Measurements from ENCODE around the gene AKAP13.
"Not testable (repeated sequence)": the region's sequence is repeated elsewhere in the genome, so short reads cannot be mapped to it uniquely, and the experiment has no call there.

The AKAP13 gene

DNA sequence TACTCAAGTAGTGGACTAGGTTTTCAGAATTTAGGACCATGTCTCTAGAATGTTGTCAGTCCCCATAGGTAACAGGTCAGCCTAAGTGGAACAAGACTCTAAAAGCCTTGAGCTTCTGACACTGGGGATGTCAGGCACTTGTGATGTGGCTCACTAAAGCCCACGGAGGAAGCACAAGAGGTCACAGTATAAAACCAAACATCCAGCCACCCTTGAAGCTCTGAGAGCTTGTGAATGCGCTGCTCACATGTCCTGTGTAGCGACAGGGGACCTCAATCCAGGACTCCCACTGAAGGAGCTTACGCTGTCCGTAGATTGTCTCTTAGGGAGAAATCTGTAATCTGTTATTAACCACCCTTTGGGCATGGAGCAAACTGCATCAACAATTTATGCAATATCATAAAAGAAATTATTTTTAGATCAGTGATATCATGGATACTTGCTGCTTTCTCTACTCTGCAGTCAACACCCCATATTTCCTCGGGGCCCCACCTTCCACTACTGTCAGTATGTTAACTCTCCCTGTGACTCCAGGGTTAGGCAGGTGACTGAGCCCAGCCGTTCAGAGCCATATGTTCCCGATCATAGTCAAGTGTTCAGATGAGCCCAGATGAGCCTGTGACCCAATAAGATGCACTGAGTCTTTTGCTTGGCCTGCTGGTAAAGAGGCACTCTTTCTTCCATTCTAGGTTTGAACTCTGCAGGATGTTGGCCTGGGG lies 32.2 kb upstream of the AKAP13 start:
- not testable (repeated sequence) for DNase-seq

GRCh38 chr15:85349062-85349461 lies 31.3 kb upstream of the AKAP13 start:
- DNase-seq, result not testable (repeated sequence)

DNA sequence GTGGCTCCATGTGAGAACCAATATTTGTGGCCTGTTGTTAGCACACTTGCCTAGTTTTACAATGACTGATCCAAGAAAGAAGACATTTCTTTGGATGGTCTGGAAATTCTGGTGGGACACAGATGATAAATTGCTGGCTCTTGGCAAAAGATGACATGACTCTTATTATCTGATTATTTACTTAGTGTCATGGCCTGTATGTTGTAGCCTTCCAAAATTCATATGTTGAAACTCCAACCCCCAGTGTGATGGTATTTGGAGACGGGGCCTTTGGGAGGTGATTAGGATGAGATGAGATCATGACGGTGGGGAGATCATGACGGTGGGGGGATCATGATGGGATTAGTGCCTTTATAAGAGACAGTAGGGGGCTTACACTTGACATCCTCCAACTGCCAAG lies 30.0 kb upstream of the AKAP13 start:
- no peak for DNase-seq

GRCh38 chr15:85351501-85351900 lies 28.9 kb upstream of the AKAP13 start:
- DNase-seq, result not testable (repeated sequence)

GRCh38 chr15:85351965-85352364 lies 28.4 kb upstream of the AKAP13 start:
- DNase-seq, result no peak

DNA sequence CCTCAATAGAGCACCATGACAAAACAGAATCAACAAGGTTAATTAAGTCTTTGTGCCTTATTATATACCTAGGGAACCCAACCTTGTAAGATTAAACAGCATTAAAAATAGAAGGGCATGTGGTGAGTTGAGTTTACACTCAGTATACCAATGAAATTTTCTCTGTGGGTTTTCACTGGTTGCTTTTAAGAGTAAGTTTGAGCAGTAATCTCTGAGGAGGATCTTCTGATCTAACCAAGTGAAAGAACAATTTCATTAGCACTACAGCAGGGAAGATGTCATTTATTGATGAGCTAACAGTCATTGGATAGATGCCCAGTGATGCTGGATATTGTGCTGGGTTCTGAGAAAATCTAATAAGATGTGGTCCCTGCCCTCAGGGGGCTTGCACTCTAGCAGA lies 26.9 kb upstream of the AKAP13 start:
- no peak for DNase-seq

- DNase-seq, result no peak
Measured at GRCh38 chr15:85354461-85354860, 25.9 kb upstream of the AKAP13 start.

DNA sequence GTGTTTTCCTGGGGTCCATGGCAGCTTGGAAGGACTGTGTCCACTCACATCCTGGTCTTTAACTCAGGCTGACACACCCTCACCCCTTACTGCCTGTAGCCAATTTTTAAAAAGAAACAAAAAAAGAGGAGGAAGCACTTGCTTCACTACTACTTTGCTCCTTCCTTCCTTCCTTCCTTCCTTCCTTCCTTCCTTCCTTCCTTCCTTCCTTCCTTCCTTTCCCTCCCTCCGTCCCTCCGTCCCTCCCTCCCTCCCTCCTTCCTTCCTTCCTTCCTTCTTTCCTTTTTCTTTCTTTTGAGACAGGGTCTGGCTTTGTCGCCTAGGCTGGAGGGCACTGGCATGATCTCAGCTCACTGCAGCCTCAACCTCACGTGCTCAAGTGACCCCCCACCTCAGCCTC lies 25.5 kb upstream of the AKAP13 start:
- no peak for DNase-seq

- no peak for DNase-seq
Measured at GRCh38 chr15:85356276-85356675, 24.1 kb upstream of the AKAP13 start.

GRCh38 chr15:85361323-85361722 lies 19.1 kb upstream of the AKAP13 start:
- DNase-seq, result no peak

- DNase-seq, result no peak
Measured at GRCh38 chr15:85362436-85363081, 17.8 kb upstream of the AKAP13 start.

DNA sequence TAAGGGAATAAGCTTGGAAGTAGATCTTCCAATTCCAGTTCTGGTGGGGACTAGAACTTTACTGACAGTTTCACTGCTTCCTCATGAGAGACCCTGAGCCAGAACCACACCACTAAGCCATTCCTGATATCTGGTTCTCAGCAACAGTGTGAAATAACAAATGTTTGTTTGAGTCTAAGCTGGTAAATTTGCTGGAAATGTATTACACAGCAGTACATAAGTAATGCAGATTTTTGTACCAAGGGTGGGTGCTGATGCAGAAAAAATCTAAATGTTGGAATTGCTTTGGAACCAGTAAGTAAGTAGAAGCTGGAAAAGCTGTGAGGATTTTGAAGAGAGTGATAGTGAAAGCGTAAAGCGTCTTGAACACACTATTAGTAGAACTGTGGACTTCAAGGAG lies 14.4 kb upstream of the AKAP13 start:
- no peak for DNase-seq

GRCh38 chr15:85367741-85368140 lies 12.7 kb upstream of the AKAP13 start:
- no peak for DNase-seq

DNA sequence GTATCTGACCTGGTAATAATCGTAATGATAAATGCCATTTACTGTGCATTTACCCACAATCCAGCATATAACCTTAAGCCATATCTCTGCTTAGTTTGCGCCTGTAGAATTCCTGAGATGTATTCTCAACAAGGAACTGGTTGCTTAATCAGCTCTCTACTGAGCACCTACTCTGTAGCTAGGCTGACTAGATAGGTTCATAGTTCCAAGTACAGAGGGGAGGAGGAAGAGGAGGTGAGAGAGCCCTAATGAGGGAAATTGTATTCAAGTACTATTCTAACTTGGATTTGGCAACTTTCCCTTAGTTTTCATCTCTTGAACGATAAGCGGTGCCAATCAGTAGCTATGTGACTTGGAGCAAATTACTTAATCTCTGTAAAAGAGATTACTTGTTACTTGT lies 5.6 kb upstream of the AKAP13 start:
- no peak for DNase-seq

DNA sequence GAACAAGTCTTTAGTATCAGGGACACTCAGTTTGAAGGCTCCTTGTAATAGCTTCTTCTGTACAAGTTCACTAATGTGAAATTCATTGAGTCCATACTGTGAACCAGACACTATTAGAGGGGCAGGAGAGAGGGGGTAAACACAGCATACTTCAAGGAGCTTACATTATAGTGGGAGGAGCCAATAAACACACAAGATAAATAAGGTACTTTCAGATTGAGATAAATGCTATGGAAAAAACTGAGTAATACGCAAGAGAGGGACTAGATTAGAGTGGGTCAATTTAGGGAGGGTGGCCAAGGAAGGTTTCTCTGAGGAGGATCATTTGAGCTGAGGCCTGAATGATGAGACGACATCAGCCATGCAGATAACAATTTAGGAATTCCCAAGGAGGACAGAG lies 3.1 kb upstream of the AKAP13 start:
- no peak for DNase-seq

- DNase-seq, result no peak
Measured at GRCh38 chr15:85377986-85378385, 2.4 kb upstream of the AKAP13 start.

DNA sequence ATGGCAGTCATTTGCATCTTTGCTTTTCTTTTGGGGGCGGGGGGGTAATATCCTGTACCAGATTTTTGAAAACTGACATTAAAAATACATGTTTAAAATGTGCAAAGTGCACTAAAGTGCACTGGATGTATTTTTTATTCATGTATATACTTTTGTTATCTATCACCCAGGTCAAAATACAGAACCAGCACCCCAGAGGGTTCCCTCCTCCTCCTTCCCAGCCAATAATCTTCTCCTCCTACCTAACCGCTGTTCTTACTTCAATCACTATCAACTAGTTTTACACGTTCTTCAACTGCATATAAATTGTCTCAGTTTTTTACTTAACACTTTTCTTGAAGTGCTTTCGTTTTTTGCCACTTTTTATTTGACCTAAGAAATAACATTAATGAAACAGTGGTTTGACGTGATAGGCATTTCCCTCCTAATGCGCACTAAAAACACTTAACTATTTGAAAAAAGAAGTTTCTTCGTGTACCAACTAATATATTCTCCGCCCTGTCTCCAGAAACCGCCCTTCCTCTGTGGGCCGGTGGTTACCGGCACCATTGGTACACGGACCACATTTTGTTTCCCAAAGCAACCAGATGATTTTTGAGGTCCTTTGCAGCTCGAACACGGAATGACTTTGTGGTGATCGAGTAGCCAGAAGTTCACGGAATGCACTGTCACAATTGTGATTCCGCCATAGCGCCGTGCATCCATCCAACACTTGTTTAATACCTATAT lies 836 bp upstream of the AKAP13 start:
- no peak for DNase-seq

- DNase-seq, result no peak
Measured at GRCh38 chr15:85380812-85381642, 624 bp downstream of the AKAP13 start.

GRCh38 chr15:85381850-85382751 lies 1.7 kb downstream of the AKAP13 start:
- no peak for DNase-seq

GRCh38 chr15:85382942-85383341 lies 2.5 kb downstream of the AKAP13 start:
- no peak for DNase-seq

GRCh38 chr15:85383470-85384148 lies 3.2 kb downstream of the AKAP13 start:
- DNase-seq, result no peak

Data from midbrain (tissue), 1 donor.